SK-N-SH treated with all-trans-retinoic acid at 6 μM for 48 hours (cell line): Measurements from ENCODE around the gene RAB11FIP2.

Source experiments
- CSDC2 ChIP-seq: fragments of 250-450 bp; sonication (Bioruptor Pico); IDR thresholded peaks from 2 replicates; pipeline ENCODE4 v1.5.0; 2020; ENCODE audit warnings: mild to moderate bottlenecking, moderate library complexity
- GLIS3 ChIP-seq: fragments of 250-450 bp; sonication (Bioruptor Pico); IDR thresholded peaks from 2 replicates; pipeline ENCODE4 v1.5.0; 2020; ENCODE audit warnings: mild to moderate bottlenecking, moderate library complexity
- ISL1 ChIP-seq: fragments of 250-450 bp; sonication (Bioruptor Pico); IDR thresholded peaks from 2 replicates; pipeline ENCODE4 v2.1.2; 2022; ENCODE audit warnings: mild to moderate bottlenecking, moderate library complexity
- RARB ChIP-seq: fragments of 250-450 bp; sonication (Bioruptor Pico); IDR thresholded peaks from 2 replicates; pipeline ENCODE4 v1.8.0; 2021; ENCODE audit warnings: mild to moderate bottlenecking, moderate library complexity
- SNAI2 ChIP-seq: fragments of 250-450 bp; sonication (Bioruptor Pico); IDR thresholded peaks from 2 replicates; pipeline ENCODE4 v1.5.0; 2020; ENCODE audit warnings: mild to moderate bottlenecking, moderate library complexity
- TCF4 ChIP-seq: fragments of 250-450 bp; sonication (Bioruptor Pico); IDR thresholded peaks from 2 replicates; pipeline ENCODE4 v1.8.0; 2021; ENCODE audit warnings: mild to moderate bottlenecking, moderate library complexity, borderline replicate concordance
- ZC3H10 ChIP-seq: fragments of 250-450 bp; sonication (Bioruptor Pico); IDR thresholded peaks from 2 replicates; pipeline ENCODE4 v1.5.1; 2021; ENCODE audit warnings: mild to moderate bottlenecking, moderate library complexity
- ZFP3 ChIP-seq: fragments of 250-450 bp; sonication (Bioruptor Pico); IDR thresholded peaks from 2 replicates; pipeline ENCODE4 v1.5.0; 2020; ENCODE audit warnings: mild to moderate bottlenecking, moderate library complexity
- ZNF8 ChIP-seq: fragments of 450-650 bp; formaldehyde crosslinking; IDR thresholded peaks from 2 replicates; pipeline ENCODE4 v1.5.0; 2020; ENCODE audit warnings: mild to moderate bottlenecking, moderate library complexity
- TF ChIP-seq, protein P1 (sequence below): fragments of 250-450 bp; sonication (Bioruptor Pico); IDR thresholded peaks from 2 replicates; pipeline ENCODE4 v1.8.0; 2020; ENCODE audit warnings: mild to moderate bottlenecking, moderate library complexity, borderline replicate concordance
- TF ChIP-seq, protein P2 (sequence below): fragments of 250-450 bp; sonication (Bioruptor Pico); IDR thresholded peaks from 2 replicates; pipeline ENCODE4 v1.8.0; 2021; ENCODE audit warnings: low read depth, mild to moderate bottlenecking, moderate library complexity, borderline replicate concordance

DNA sequence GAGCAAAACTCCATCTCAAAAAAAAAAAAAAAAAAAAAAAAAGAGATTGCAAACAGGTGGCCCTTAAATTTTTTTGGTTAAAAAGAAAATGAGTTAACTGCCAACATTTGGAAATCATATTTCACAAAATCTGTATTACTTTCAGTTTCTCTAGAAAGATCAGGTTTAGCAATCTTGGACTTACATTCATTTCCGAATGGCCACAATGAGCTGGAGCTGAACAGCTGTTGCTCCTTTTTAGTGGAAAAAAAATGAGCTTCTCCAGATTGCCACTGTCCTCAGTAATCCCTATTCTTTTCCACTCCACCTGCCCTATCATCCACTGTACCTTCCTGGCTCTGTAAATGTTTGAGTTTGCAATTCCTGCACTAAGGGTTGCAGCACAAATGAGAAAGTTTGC is 43.6 kb downstream of the RAB11FIP2 start:
- TF ChIP-seq RARB (CRISPR knock-in tag) (no peak), ZC3H10 (no peak), SNAI2 (CRISPR knock-in tag) (no peak), CSDC2 (no peak), GLIS3 (CRISPR knock-in tag) (no peak), ISL1 (CRISPR knock-in tag) (no peak), TCF4 (CRISPR knock-in tag) (no peak), ZFP3 (CRISPR knock-in tag) (no peak), ZNF8 (CRISPR knock-in tag) (no peak)
- TF ChIP-seq, protein P1, sequence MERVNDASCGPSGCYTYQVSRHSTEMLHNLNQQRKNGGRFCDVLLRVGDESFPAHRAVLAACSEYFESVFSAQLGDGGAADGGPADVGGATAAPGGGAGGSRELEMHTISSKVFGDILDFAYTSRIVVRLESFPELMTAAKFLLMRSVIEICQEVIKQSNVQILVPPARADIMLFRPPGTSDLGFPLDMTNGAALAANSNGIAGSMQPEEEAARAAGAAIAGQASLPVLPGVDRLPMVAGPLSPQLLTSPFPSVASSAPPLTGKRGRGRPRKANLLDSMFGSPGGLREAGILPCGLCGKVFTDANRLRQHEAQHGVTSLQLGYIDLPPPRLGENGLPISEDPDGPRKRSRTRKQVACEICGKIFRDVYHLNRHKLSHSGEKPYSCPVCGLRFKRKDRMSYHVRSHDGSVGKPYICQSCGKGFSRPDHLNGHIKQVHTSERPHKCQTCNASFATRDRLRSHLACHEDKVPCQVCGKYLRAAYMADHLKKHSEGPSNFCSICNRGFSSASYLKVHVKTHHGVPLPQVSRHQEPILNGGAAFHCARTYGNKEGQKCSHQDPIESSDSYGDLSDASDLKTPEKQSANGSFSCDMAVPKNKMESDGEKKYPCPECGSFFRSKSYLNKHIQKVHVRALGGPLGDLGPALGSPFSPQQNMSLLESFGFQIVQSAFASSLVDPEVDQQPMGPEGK (CRISPR knock-in tag), result no peak
- TF ChIP-seq, protein P2, sequence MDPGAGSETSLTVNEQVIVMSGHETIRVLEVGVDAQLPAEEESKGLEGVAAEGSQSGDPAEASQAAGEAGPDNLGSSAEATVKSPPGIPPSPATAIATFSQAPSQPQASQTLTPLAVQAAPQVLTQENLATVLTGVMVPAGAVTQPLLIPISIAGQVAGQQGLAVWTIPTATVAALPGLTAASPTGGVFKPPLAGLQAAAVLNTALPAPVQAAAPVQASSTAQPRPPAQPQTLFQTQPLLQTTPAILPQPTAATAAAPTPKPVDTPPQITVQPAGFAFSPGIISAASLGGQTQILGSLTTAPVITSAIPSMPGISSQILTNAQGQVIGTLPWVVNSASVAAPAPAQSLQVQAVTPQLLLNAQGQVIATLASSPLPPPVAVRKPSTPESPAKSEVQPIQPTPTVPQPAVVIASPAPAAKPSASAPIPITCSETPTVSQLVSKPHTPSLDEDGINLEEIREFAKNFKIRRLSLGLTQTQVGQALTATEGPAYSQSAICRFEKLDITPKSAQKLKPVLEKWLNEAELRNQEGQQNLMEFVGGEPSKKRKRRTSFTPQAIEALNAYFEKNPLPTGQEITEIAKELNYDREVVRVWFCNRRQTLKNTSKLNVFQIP (CRISPR knock-in tag), result no peak
